ENCODE measurements around the gene RASSF5. TPM values are rescaled to one million over a fixed set of nuclear protein-coding genes. Genes with fewer than 3 reads are reported as not detected.

The RASSF5 gene
- total and polyA plus RNA-seq, 2 of the 13 experiments (the other 11 are each of a cell fraction or from before 2014, with no cell fraction given) = 0.18 to 0.40 TPM

GRCh38 chr1:206612129-206612876 is 105.0 kb downstream of the RASSF5 start, which contains the start of gene EIF2D (continued):
- peak; percentile 73; the same call in 1 of the 2 replicates for TF ChIP-seq RNF2 (conservative IDR thresholded peaks at IDR 0.05; ENCODE audit: low read depth)
- TF ChIP-seq STAT6 (CRISPR knock-in tag; IDR thresholded peaks at IDR 0.05; ENCODE audit: borderline replicate concordance) = no peak; the same call in 1 of the 2 replicates
- peak; percentile 91; the same call in 1 of the 2 replicates for TF ChIP-seq TP53 (CRISPR knock-in tag; conservative IDR thresholded peaks at IDR 0.05)
- TF ChIP-seq ZNF142 (CRISPR knock-in tag; IDR thresholded peaks at IDR 0.05) = peak; percentile 80; the same call in 1 of the 2 replicates
- 0 out of 2 replicates have a peak, but pooled peaks have one; percentile 55 for TF ChIP-seq PLSCR1 (CRISPR knock-in tag; IDR thresholded peaks at IDR 0.05; ENCODE audit: borderline replicate concordance)
- TF ChIP-seq ZSCAN5A (CRISPR knock-in tag; IDR thresholded peaks at IDR 0.05; ENCODE audit: borderline replicate concordance) = peak; percentile 73; the same call in 1 of the 2 replicates
- peak; percentile 71; the same call in 1 of the 2 replicates for TF ChIP-seq ZNF609 (CRISPR knock-in tag; IDR thresholded peaks at IDR 0.05; ENCODE audit: borderline replicate concordance)
- no peak for TF ChIP-seq MZF1 (CRISPR knock-in tag; IDR thresholded peaks at IDR 0.05; ENCODE audit: borderline replicate concordance)
- peak; percentile 96 for TF ChIP-seq ZMAT3 (CRISPR knock-in tag; conservative IDR thresholded peaks at IDR 0.05)
- TF ChIP-seq ZNF44 (CRISPR knock-in tag; IDR thresholded peaks at IDR 0.05) = peak; percentile 97; the same call in 1 of the 2 replicates
